Smooth muscle cell (in vitro differentiated cells): ENCODE measurements around the gene KCNJ10. TPM values are rescaled to one million over a fixed set of nuclear protein-coding genes. Genes with fewer than 3 reads are reported as not detected.

Source experiments
- DNase-seq: peaks from one replicate; lab custom pipeline; 2025; ENCODE audit not compliant: unreplicated experiment; lab: John Stamatoyannopoulos, UW
- H2AFZ ChIP-seq: fragments of 200-600 bp; sonication (generic); 2 replicates; pipeline ENCODE4 v1.6.0; 2016; ENCODE audit warnings: antibody characterized with exemption, low read depth, mild to moderate bottlenecking
- H3F3A ChIP-seq: fragments of 200-600 bp; sonication (generic); 2 replicates; pipeline ENCODE4 v1.6.0; 2017; ENCODE audit warnings: antibody characterized with exemption, low read depth
- H3K27ac ChIP-seq: fragments of 200-600 bp; sonication (generic); 2 replicates; pipeline ENCODE4 v1.5.1; 2016; ENCODE audit warnings: low read depth, mild to moderate bottlenecking
- H3K27me3 ChIP-seq: fragments of 200-600 bp; sonication (generic); 2 replicates; pipeline ENCODE4 v1.6.1; 2016; ENCODE audit warnings: low read depth, mild to moderate bottlenecking
- H3K36me3 ChIP-seq: fragments of 200-600 bp; sonication (generic); 2 replicates; pipeline ENCODE4 v1.5.1; 2016; ENCODE audit warnings: low read depth
- H3K4me1 ChIP-seq: fragments of 200-600 bp; sonication (generic); 2 replicates; pipeline ENCODE4 v1.5.1; 2016; ENCODE audit warnings: low read depth
- H3K4me2 ChIP-seq: fragments of 200-600 bp; sonication (generic); 2 replicates; pipeline ENCODE4 v1.6.0; 2016; ENCODE audit warnings: mild to moderate bottlenecking
- H3K4me3 ChIP-seq: fragments of 200-600 bp; sonication (generic); 2 replicates; pipeline ENCODE4 v1.5.1; 2016; ENCODE audit warnings: mild to moderate bottlenecking
- H3K79me2 ChIP-seq: fragments of 200-600 bp; sonication (generic); 2 replicates; pipeline ENCODE4 v1.6.0; 2016; ENCODE audit warnings: low read depth, mild to moderate bottlenecking
- H3K9ac ChIP-seq: fragments of 200-600 bp; sonication (generic); 2 replicates; pipeline ENCODE4 v1.6.0; 2016; ENCODE audit warnings: low read depth
- H3K9me3 ChIP-seq: fragments of 200-600 bp; sonication (generic); replicated peaks from 2 replicates; pipeline ENCODE4 v1.5.1; 2016; ENCODE audit warnings: low read depth
- H4K20me1 ChIP-seq: fragments of 200-600 bp; sonication (generic); 2 replicates; pipeline ENCODE4 v1.6.0; 2016; ENCODE audit warnings: low read depth
- CTCF ChIP-seq: fragments of 200-600 bp; sonication (generic); IDR thresholded peaks from 2 replicates; pipeline ENCODE4 v1.5.1; 2017; ENCODE audit warnings: borderline replicate concordance, mild to moderate bottlenecking, antibody characterized with exemption; ENCODE audit not compliant: insufficient read depth, poor library complexity, severe bottlenecking
- WGBS: methylation state at CpG from one replicate; pipeline ENCODE4 v1.1.7; 2016; ENCODE audit warnings: low lambda C conversion rate; 5-methylcytosine and 5-hydroxymethylcytosine counted together
- polyA plus RNA-seq: library from polyadenylated mRNA; unstranded; fragments of >200 nt; fragmentation: Nextera tagmentation; extraction: Ambion mirVana; gene quantifications from 2 replicates; pipeline ENCODE4 v1.2.1, GENCODE V29; 2016
- total RNA-seq: library from RNA; depleted of rRNA; stranded (reverse); fragments of >200 nt; gene quantifications from 2 replicates; pipeline ENCODE4 v1.2.3, GENCODE V29; 2014

Gene KCNJ10
- total and polyA plus RNA-seq, 2 experiments from 2014 or later, result not detected

DNA sequence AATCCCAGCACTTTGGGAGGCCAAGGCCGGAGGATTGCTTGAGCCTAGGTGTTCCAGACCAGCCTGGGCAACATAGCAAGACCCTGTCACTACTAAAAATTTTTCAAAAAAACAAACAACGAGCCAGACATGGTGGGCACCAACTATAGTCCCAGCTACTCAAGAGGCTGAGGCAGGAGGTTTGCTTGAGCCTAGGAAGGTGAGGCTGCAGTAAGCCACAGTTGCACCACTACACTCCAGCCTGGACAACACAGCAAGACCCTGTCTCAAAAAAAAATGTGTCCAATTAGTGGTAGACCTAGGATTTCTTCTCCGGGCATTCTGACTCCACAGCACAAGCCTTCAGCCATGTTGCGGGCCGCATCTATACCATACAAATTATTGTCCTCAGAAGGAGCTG lies 35.2 kb upstream of the KCNJ10 start:
- no peak for TF ChIP-seq CTCF
- Histone ChIP-seq H3K4me2 (no peak overlapping the region), H3F3A (peaks cover 8% of the 10 kb centered on the region), H3K4me1 (peaks cover 22% of the 10 kb centered on the region), H3K79me2 (no peaks in the 10 kb centered on the region), H3K9ac (no peak overlapping the region), H3K27ac (no peak overlapping the region), H2AFZ (no peak overlapping the region), H3K27me3 (no peaks in the 10 kb centered on the region), H4K20me1 (no peaks in the 10 kb centered on the region), H3K9me3 (no peaks in the 10 kb centered on the region), H3K4me3 (no peak overlapping the region), H3K36me3 (no peaks in the 10 kb centered on the region)
- WGBS, result 81% methylated on average over 5 of the region's 5 CpGs
- no peak for DNase-seq

DNA sequence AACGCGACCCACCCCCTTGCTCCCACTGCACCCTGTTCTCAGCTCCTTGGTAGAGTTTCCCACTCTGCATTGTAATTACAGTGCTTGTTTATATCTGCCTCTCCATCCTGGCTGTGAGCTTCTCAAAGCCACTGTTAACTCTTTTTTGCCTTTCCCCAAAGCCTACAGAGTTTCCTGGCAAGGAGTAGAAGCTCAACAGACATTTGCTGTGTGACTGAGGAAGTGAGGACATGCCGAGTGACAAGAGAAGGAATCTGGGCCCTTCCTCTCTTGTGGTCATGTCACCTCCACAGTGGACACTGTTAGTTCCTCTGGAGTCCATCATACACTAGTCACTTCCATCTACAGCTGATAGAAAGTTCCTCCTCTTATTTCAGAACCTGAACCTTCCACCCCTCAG lies 34.5 kb upstream of the KCNJ10 start:
- H3K4me3 ChIP-seq, result no peak overlapping the region
- no peak overlapping the region for H3K27ac ChIP-seq
- H3K36me3 ChIP-seq, result no peaks in the 10 kb centered on the region
- no peaks in the 10 kb centered on the region for H3K27me3 ChIP-seq
- H3K4me2 ChIP-seq, result no peak overlapping the region
- no peaks in the 10 kb centered on the region for H3K9me3 ChIP-seq
- H3K79me2 ChIP-seq, result no peaks in the 10 kb centered on the region
- H3F3A ChIP-seq, result peaks cover 8% of the 10 kb centered on the region
- no peak overlapping the region for H3K9ac ChIP-seq
- no peaks in the 10 kb centered on the region for H4K20me1 ChIP-seq
- H2AFZ ChIP-seq, result no peak overlapping the region
- peaks cover 16% of the 10 kb centered on the region for H3K4me1 ChIP-seq
- no peak for TF ChIP-seq CTCF
- WGBS, result 88% methylated on average over 3 of the region's 3 CpGs
- no peak for DNase-seq

DNA sequence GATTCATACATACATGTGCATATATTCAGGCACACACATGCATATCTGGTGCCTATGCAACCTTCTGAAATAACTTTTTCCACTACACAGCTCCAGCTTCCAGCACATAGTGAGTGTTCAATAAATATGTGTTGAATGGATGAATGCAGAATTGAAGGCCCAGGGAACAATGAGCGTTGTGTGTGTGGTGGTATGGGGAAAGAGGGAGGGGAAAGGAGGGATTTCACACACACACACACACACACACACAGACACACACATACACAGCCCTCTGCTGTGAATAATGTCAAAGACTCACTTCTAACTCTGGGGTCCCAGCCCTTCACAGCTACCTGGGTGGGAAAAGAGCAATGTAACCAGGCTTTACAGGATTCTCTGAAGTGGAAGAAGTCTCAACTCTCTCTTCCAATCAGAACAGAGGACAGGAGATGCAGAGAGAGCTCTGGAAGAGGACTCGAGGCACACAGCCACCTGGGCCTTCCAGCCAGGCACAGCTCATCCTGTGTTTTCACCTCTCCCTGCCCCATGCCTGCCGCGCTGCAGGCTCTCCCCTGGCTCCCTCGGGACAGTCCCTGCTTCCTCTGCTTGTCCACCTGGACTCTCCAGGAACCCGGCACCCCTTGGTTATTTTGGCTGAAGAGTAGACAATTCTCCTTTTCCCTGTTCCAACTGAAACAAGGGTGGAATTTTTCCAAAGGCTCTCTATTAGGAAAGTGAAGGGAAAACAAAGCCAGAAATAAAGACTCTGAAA lies 33.9 kb upstream of the KCNJ10 start:
- WGBS, result 73% methylated on average over 6 of the region's 6 CpGs

More for the DNA sequence above, 33.9 kb upstream of the KCNJ10 start:
- DNase-seq, result no peak
- Histone ChIP-seq H3F3A (peaks cover 8% of the 10 kb centered on the region), H3K9ac (no peak overlapping the region), H3K4me2 (no peak overlapping the region), H3K79me2 (no peaks in the 10 kb centered on the region), H3K4me3 (no peak overlapping the region), H3K36me3 (no peaks in the 10 kb centered on the region), H3K9me3 (no peaks in the 10 kb centered on the region), H2AFZ (no peak overlapping the region), H3K27ac (no peak overlapping the region), H4K20me1 (no peaks in the 10 kb centered on the region), H3K4me1 (peaks cover 14% of the 10 kb centered on the region), H3K27me3 (no peaks in the 10 kb centered on the region)
- no peak for TF ChIP-seq CTCF
